ENCODE measurements around the gene CAPG.

The CAPG gene

DNA sequence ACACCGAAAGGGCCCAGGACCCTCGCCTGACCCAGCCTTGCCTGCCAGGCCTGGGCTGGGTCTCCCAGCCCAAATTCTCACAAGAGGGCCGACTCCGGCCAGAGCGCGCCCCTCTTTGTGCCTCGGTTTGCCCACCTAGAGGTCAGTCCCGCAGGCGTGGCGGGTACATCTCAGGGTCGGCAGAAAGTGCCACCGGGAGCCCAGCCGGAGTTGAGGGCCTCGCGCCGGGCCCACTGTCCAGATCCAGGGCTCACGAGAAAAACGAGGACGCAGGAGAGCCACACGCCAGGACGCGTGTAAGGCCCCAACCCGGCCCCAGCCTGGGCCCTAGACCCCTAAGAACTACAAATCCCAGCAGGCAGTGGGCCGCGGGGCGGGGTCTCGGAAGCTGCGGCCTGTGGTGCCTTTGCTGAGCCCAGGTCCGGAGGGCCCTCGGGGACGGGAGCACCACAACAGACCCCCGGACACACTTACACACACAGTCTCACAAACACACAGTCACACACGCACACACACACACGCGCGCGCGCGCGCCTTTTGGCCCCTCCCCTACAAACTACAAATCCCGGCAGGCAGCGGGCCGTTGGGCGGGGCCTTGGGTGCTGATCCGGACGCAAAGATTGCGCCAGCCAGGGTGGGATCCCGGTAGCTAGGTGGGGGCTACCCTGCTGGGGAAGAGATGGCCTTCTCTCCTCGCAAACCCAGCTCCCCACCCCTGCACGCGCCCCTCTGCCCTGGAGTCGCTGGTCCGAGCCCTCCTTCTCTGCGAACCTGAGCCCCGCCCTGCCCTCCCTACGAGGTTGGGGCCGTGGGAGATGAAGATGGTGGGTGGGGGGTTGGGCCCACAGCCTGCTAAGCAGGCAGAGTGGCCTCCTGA is 8.2 kb upstream of the CAPG start, which contains the start of gene SH2D6:
TSS of gene SH2D6 (plus strand) at position 583 of the 877 bp plus-strand sequence. CDS start 10,752 bp downstream, outside the sequence.
- Histone ChIP-seq H3K27ac (ENCODE audit: extremely low read depth, low read depth, low read length) (peak within 1 kb of the TSS; percentile 93), H3K9me3 (ENCODE audit: control insufficient read depth, insufficient read depth, low read depth, low read length) (no peaks in the 10 kb centered on the region), H3K36me3 (ENCODE audit: control insufficient read depth in 2 of 2, insufficient read depth in 1 of 2, low read length in 2 of 2) (no peaks in the 10 kb centered on the region), H3K4me1 (ENCODE audit: control insufficient read depth, insufficient read depth, low read length) (peaks cover 4% of the 10 kb centered on the region), H3K4me3 (ENCODE audit: low read depth, low read length) (peak within 1 kb of the TSS; percentile 57)
- ChIA-PET POLR2A (interaction anchor here (0.6 to 6.2 kb wide), 14 partner anchors 19 to 280 kb away, joined by 3 to 87 read pairs (median 6); partner anchors contain the start of genes C2orf68, ELMOD3, GGCX and MAT2A), CTCF (interaction anchor here (0.6 to 4.2 kb wide), 9 partner anchors 16 to 465 kb away, joined by 3 to 144 read pairs (median 4); partner anchors contain the start of gene MAT2A)
- TF ChIP-seq ZNF248 (tag by site-specific recombination; IDR thresholded peaks at IDR 0.05) (no peak), ZNF274 (IDR thresholded peaks at IDR 0.05; ENCODE audit: low read length) (no peak), ZNF274 (tag by site-specific recombination; IDR thresholded peaks at IDR 0.05; ENCODE audit: borderline replicate concordance) (no peak), ZNF610 (tag by site-specific recombination; IDR thresholded peaks at IDR 0.05; ENCODE audit: borderline replicate concordance) (no peak), EGR2 (tag by site-specific recombination; IDR thresholded peaks at IDR 0.05; ENCODE audit: low read depth) (peak; percentile 53; the same call in 1 of the 2 replicates), ZNF341 (tag by site-specific recombination; IDR thresholded peaks at IDR 0.05; ENCODE audit: low read depth) (no peak), ZNF830 (tag by site-specific recombination; IDR thresholded peaks at IDR 0.05; ENCODE audit: low read depth) (no peak), ZBTB1 (tag by site-specific recombination; IDR thresholded peaks at IDR 0.05) (no peak), ZNF324 (tag by site-specific recombination; IDR thresholded peaks at IDR 0.05) (peak; percentile 76; the same call in 1 of the 2 replicates), SP3 (tag by site-specific recombination; IDR thresholded peaks at IDR 0.05) (peak; percentile 99), ZXDB (tag by site-specific recombination; IDR thresholded peaks at IDR 0.05) (peak; percentile 65; the same call in 1 of the 2 replicates), ZNF416 (tag by site-specific recombination; IDR thresholded peaks at IDR 0.05) (no peak), ZFHX2 (tag by site-specific recombination; conservative IDR thresholded peaks at IDR 0.05) (peak; percentile 64), ZNF707 (tag by site-specific recombination; IDR thresholded peaks at IDR 0.05) (no peak), ZNF544 (tag by site-specific recombination; IDR thresholded peaks at IDR 0.05) (no peak)
- TF ChIP-seq, protein P1, sequence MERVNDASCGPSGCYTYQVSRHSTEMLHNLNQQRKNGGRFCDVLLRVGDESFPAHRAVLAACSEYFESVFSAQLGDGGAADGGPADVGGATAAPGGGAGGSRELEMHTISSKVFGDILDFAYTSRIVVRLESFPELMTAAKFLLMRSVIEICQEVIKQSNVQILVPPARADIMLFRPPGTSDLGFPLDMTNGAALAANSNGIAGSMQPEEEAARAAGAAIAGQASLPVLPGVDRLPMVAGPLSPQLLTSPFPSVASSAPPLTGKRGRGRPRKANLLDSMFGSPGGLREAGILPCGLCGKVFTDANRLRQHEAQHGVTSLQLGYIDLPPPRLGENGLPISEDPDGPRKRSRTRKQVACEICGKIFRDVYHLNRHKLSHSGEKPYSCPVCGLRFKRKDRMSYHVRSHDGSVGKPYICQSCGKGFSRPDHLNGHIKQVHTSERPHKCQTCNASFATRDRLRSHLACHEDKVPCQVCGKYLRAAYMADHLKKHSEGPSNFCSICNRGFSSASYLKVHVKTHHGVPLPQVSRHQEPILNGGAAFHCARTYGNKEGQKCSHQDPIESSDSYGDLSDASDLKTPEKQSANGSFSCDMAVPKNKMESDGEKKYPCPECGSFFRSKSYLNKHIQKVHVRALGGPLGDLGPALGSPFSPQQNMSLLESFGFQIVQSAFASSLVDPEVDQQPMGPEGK (tag by site-specific recombination; IDR thresholded peaks at IDR 0.05), result peak; percentile 78
- TF ChIP-seq, protein P2, sequence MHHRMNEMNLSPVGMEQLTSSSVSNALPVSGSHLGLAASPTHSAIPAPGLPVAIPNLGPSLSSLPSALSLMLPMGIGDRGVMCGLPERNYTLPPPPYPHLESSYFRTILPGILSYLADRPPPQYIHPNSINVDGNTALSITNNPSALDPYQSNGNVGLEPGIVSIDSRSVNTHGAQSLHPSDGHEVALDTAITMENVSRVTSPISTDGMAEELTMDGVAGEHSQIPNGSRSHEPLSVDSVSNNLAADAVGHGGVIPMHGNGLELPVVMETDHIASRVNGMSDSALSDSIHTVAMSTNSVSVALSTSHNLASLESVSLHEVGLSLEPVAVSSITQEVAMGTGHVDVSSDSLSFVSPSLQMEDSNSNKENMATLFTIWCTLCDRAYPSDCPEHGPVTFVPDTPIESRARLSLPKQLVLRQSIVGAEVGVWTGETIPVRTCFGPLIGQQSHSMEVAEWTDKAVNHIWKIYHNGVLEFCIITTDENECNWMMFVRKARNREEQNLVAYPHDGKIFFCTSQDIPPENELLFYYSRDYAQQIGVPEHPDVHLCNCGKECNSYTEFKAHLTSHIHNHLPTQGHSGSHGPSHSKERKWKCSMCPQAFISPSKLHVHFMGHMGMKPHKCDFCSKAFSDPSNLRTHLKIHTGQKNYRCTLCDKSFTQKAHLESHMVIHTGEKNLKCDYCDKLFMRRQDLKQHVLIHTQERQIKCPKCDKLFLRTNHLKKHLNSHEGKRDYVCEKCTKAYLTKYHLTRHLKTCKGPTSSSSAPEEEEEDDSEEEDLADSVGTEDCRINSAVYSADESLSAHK (tag by site-specific recombination; IDR thresholded peaks at IDR 0.05), result 0 out of 2 replicates have a peak, but pooled peaks have one; percentile 11
- TF ChIP-seq, protein P3, sequence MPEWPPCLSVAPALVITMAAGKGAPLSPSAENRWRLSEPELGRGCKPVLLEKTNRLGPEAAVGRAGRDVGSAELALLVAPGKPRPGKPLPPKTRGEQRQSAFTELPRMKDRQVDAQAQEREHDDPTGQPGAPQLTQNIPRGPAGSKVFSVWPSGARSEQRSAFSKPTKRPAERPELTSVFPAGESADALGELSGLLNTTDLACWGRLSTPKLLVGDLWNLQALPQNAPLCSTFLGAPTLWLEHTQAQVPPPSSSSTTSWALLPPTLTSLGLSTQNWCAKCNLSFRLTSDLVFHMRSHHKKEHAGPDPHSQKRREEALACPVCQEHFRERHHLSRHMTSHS (tag by site-specific recombination; IDR thresholded peaks at IDR 0.05), result no peak
- TF ChIP-seq, protein P4, sequence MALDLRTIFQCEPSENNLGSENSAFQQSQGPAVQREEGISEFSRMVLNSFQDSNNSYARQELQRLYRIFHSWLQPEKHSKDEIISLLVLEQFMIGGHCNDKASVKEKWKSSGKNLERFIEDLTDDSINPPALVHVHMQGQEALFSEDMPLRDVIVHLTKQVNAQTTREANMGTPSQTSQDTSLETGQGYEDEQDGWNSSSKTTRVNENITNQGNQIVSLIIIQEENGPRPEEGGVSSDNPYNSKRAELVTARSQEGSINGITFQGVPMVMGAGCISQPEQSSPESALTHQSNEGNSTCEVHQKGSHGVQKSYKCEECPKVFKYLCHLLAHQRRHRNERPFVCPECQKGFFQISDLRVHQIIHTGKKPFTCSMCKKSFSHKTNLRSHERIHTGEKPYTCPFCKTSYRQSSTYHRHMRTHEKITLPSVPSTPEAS (tag by site-specific recombination; IDR thresholded peaks at IDR 0.05), result peak; percentile 32; the same call in 1 of the 2 replicates
- TF ChIP-seq, protein P5, sequence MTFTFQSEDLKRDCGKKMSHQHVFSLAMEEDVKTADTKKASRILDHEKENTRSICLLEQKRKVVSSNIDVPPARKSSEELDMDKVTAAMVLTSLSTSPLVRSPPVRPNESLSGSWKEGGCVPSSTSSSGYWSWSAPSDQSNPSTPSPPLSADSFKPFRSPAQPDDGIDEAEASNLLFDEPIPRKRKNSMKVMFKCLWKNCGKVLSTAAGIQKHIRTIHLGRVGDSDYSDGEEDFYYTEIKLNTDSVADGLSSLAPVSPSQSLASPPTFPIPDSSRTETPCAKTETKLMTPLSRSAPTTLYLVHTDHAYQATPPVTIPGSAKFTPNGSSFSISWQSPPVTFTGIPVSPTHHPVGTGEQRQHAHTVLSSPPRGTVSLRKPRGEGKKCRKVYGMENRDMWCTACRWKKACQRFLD (tag by site-specific recombination; IDR thresholded peaks at IDR 0.05), result no peak
- TF ChIP-seq, protein P6, sequence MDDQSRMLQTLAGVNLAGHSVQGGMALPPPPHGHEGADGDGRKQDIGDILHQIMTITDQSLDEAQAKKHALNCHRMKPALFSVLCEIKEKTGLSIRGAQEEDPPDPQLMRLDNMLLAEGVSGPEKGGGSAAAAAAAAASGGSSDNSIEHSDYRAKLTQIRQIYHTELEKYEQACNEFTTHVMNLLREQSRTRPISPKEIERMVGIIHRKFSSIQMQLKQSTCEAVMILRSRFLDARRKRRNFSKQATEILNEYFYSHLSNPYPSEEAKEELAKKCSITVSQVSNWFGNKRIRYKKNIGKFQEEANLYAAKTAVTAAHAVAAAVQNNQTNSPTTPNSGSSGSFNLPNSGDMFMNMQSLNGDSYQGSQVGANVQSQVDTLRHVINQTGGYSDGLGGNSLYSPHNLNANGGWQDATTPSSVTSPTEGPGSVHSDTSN (CRISPR knock-in tag; IDR thresholded peaks at IDR 0.05), result peak; percentile 39; the same call in 1 of the 2 replicates
- TF ChIP-seq, protein P7, sequence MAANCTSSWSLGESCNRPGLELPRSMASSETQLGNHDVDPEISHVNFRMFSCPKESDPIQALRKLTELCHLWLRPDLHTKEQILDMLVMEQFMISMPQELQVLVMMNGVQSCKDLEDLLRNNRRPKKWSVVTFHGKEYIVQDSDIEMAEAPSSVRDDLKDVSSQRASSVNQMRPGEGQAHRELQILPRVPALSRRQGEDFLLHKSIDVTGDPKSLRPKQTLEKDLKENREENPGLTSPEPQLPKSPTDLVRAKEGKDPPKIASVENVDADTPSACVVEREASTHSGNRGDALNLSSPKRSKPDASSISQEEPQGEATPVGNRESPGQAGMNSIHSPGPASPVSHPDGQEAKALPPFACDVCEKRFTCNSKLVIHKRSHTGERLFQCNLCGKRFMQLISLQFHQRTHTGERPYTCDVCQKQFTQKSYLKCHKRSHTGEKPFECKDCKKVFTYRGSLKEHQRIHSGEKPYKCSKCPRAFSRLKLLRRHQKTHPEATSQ (tag by site-specific recombination; IDR thresholded peaks at IDR 0.05), result peak; percentile 83; the same call in 1 of the 2 replicates
- TF ChIP-seq, protein P8, sequence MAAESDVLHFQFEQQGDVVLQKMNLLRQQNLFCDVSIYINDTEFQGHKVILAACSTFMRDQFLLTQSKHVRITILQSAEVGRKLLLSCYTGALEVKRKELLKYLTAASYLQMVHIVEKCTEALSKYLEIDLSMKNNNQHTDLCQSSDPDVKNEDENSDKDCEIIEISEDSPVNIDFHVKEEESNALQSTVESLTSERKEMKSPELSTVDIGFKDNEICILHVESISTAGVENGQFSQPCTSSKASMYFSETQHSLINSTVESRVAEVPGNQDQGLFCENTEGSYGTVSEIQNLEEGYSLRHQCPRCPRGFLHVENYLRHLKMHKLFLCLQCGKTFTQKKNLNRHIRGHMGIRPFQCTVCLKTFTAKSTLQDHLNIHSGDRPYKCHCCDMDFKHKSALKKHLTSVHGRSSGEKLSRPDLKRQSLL (tag by site-specific recombination; IDR thresholded peaks at IDR 0.05), result no peak

Data from HEK293 (cell line).